Measurements from ENCODE around the gene FAM156B. TPM values are rescaled to one million over a fixed set of nuclear protein-coding genes. Genes with fewer than 3 reads are reported as not detected.
"Not testable (repeated sequence)": the region's sequence is repeated elsewhere in the genome, so short reads cannot be mapped to it uniquely, and the experiment has no call there.

FAM156B gene
- 3.5 and 7.9 TPM in 2 replicates for total RNA-seq (2014; rRNA removed; shearing (Covaris generic))

- not testable (repeated sequence) for DNase-seq (ENCODE audit: low read depth)
These were observed at the start of gene FAM156B for GRCh38 chrX:52896855-52897709. TSS of gene FAM156B (plus strand) at chrX:52897330. CDS start at chrX:52907226, 9,896 bp downstream.

- DNase-seq (ENCODE audit: low read depth), result no peak
These were observed 44.8 kb upstream of the FAM156B start for GRCh38 chrX:52852110-52852860.

- DNase-seq (ENCODE audit: low read depth), result not testable (repeated sequence)
These were observed 40.1 kb upstream of the FAM156B start for GRCh38 chrX:52856991-52857525.

GRCh38 chrX:52865343-52865998 lies 31.7 kb upstream of the FAM156B start:
- no peak for DNase-seq (ENCODE audit: low read depth)

GRCh38 chrX:52867610-52868348 lies 29.4 kb upstream of the FAM156B start, which contains the start of gene XAGE3:
TSS of gene XAGE3 (minus strand) at chrX:52868083. CDS start at chrX:52867133, 950 bp downstream.
- DNase-seq (ENCODE audit: low read depth), result no peak

- DNase-seq (ENCODE audit: low read depth), result no peak
These were observed 27.1 kb upstream of the FAM156B start for GRCh38 chrX:52870046-52870445.

- not testable (repeated sequence) for DNase-seq (ENCODE audit: low read depth)
These were observed 23.3 kb upstream of the FAM156B start for GRCh38 chrX:52873825-52874224.

- no peak for DNase-seq (ENCODE audit: low read depth)
These were observed 22.5 kb upstream of the FAM156B start for GRCh38 chrX:52874661-52875060.

GRCh38 chrX:52875436-52875835 lies 21.7 kb upstream of the FAM156B start:
- DNase-seq (ENCODE audit: low read depth), result not testable (repeated sequence)

- not testable (repeated sequence) for DNase-seq (ENCODE audit: low read depth)
These were observed 20.7 kb upstream of the FAM156B start for GRCh38 chrX:52876386-52876785.

- not testable (repeated sequence) for DNase-seq (ENCODE audit: low read depth)
These were observed 9.7 kb upstream of the FAM156B start for GRCh38 chrX:52887459-52887858.

- DNase-seq (ENCODE audit: low read depth), result not testable (repeated sequence)
These were observed 9.0 kb upstream of the FAM156B start for GRCh38 chrX:52888090-52888489.

GRCh38 chrX:52896438-52896837 lies 692 bp upstream of the FAM156B start:
- DNase-seq (ENCODE audit: low read depth), result not testable (repeated sequence)

- not testable (repeated sequence) for DNase-seq (ENCODE audit: low read depth)
These were observed 8.4 kb downstream of the FAM156B start for GRCh38 chrX:52905531-52905930.

GRCh38 chrX:52906072-52906471 lies 8.9 kb downstream of the FAM156B start:
- not testable (repeated sequence) for DNase-seq (ENCODE audit: low read depth)

- not testable (repeated sequence) for DNase-seq (ENCODE audit: low read depth)
These were observed 10.0 kb downstream of the FAM156B start for GRCh38 chrX:52907137-52907536.

- not testable (repeated sequence) for DNase-seq (ENCODE audit: low read depth)
These were observed 10.8 kb downstream of the FAM156B start for GRCh38 chrX:52907900-52908299.

GRCh38 chrX:52909313-52909969 lies 12.3 kb downstream of the FAM156B start:
- DNase-seq (ENCODE audit: low read depth), result not testable (repeated sequence)

GRCh38 chrX:52913681-52914080 lies 16.6 kb downstream of the FAM156B start:
- DNase-seq (ENCODE audit: low read depth), result not testable (repeated sequence)

- not testable (repeated sequence) for DNase-seq (ENCODE audit: low read depth)
These were observed 17.6 kb downstream of the FAM156B start for GRCh38 chrX:52914704-52915103.
